Chondrocyte (in vitro differentiated cells): ENCODE data around the gene NEU3. TPM values are rescaled to one million over a fixed set of nuclear protein-coding genes. Genes with fewer than 3 reads are reported as not detected.

Source experiments
- DNase-seq: peaks from one replicate; pipeline ENCODE4 v3.0.0; 2021; ENCODE audit warnings: mixed read lengths, low spot score
- H3K27ac Mint-ChIP-seq: one replicate; pipeline ENCODE4 v1.8.0; 2021; ENCODE audit warnings: mild to moderate bottlenecking, moderate library complexity, mixed read lengths; ENCODE audit not compliant: unreplicated experiment
- H3K27me3 Mint-ChIP-seq: 2 replicates; pipeline ENCODE4 v1.8.0; 2021; ENCODE audit warnings: low read depth, mixed read lengths
- H3K36me3 Mint-ChIP-seq: 2 replicates; pipeline ENCODE4 v1.8.0; 2021; ENCODE audit warnings: low read depth, mixed read lengths
- H3K4me1 Mint-ChIP-seq: 2 replicates; pipeline ENCODE4 v1.8.0; 2021; ENCODE audit warnings: low read depth, mild to moderate bottlenecking, mixed read lengths
- H3K4me3 Mint-ChIP-seq: one replicate; pipeline ENCODE4 v1.8.0; 2021; ENCODE audit warnings: mild to moderate bottlenecking, moderate library complexity, mixed read lengths; ENCODE audit not compliant: unreplicated experiment
- H3K9me3 Mint-ChIP-seq: 2 replicates; pipeline ENCODE4 v1.8.0; 2021; ENCODE audit warnings: low read depth, mixed read lengths
- total RNA-seq: library from RNA; stranded (reverse); gene quantifications from 3 replicates; pipeline ENCODE4 v1.2.1, GENCODE V29; 2021
- TF ChIP-seq, protein P1 (sequence below): fragments of 200-600 bp; sonication (generic); IDR thresholded peaks from 2 replicates; pipeline ENCODE4 v1.5.0; 2021; ENCODE audit warnings: antibody characterized with exemption, mild to moderate bottlenecking, moderate library complexity

The NEU3 gene
- total RNA-seq, 1 donor from 2014 or later = 9.4 TPM

DNA sequence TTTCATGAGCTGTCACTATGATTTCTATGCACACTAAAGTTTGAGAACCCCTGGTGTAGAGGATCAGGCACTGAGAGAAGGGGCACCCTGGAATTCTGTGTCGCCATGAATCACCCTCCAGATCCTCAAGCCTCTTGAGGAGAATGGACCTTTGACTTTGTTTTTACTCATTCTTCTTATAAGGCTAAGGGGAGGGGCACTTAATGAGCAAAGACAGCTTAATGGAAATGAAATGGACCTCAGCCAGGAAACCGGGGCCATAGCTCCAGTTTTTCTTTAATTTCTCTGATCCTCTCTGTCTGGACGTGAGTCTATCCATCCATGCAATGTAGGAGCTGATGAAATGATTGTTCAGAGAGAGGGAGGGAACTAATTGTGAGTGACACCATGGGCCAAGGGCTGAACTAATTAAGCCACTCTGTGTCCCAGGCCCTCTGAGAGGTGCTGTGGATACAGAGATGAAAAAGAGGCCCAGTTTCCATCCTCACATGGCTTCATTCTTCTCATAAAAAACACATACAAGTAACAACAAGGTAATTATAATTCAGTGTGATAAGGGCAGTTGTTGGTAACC, 75.1 kb downstream of the NEU3 start:
- H3K9me3 Mint-ChIP-seq = no peaks in the 10 kb centered on the region
- H3K36me3 Mint-ChIP-seq = peaks cover 3% of the 10 kb centered on the region
- no peak for DNase-seq
- H3K27ac Mint-ChIP-seq = no peak overlapping the region
- H3K4me1 Mint-ChIP-seq = no peaks in the 10 kb centered on the region
- TF ChIP-seq, protein P1, sequence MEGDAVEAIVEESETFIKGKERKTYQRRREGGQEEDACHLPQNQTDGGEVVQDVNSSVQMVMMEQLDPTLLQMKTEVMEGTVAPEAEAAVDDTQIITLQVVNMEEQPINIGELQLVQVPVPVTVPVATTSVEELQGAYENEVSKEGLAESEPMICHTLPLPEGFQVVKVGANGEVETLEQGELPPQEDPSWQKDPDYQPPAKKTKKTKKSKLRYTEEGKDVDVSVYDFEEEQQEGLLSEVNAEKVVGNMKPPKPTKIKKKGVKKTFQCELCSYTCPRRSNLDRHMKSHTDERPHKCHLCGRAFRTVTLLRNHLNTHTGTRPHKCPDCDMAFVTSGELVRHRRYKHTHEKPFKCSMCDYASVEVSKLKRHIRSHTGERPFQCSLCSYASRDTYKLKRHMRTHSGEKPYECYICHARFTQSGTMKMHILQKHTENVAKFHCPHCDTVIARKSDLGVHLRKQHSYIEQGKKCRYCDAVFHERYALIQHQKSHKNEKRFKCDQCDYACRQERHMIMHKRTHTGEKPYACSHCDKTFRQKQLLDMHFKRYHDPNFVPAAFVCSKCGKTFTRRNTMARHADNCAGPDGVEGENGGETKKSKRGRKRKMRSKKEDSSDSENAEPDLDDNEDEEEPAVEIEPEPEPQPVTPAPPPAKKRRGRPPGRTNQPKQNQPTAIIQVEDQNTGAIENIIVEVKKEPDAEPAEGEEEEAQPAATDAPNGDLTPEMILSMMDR = no peak
- H3K27me3 Mint-ChIP-seq = peaks cover 22% of the 10 kb centered on the region
- no peak overlapping the region for H3K4me3 Mint-ChIP-seq

DNA sequence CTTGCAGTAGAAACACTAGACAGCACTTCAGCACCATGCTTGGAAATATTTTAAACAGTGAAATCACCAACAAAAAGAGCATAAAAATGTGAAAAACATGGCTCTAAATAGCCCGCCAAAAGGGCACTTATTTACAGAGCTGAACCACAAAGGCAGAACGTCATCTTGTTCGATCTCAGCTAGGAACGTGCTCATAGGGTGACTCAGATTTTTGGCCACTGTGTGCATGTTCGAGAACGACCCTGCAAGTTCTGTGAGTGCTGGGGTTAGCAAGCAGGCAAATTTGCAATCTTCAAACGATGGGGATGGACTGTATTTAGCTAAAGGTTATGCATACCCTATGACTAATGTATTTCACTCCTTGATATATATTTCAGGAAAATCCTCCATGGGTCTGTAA, 77.3 kb downstream of the NEU3 start:
- no peak for DNase-seq
- TF ChIP-seq, protein P1 = no peak
- Mint-ChIP-seq H3K27me3 (peaks cover 23% of the 10 kb centered on the region), H3K4me3 (no peak overlapping the region), H3K9me3 (no peaks in the 10 kb centered on the region), H3K27ac (no peak overlapping the region), H3K4me1 (no peaks in the 10 kb centered on the region), H3K36me3 (peaks cover 1% of the 10 kb centered on the region)

Other genes starting within 250 kb of the NEU3 start
- gene RNF169, start 240.1 kb upstream of the NEU3 start, total RNA-seq = 11.8 to 13.2 TPM (median 13.1 TPM) in 3 replicates
- gene XRRA1, start 39.8 kb upstream of the NEU3 start, total RNA-seq = 8.0 to 13.2 TPM (median 8.1 TPM) in 3 replicates
- gene SPCS2, start 39.7 kb upstream of the NEU3 start, total RNA-seq = 119 to 141 TPM (median 133 TPM) in 3 replicates
- not detected in 3 replicates for gene OR2AT4, start 107.9 kb downstream of the NEU3 start, total RNA-seq
- 6.0 to 19.5 TPM (median 19.2 TPM) in 3 replicates for gene SLCO2B1, start 162.2 kb downstream of the NEU3 start, total RNA-seq